UCSD-AML1 (cell line): ENCODE results near the gene MESP2.
"Not testable (repeated sequence)": the region's sequence is repeated elsewhere in the genome, so short reads cannot be mapped to it uniquely, and the experiment has no call there.

ENCODE experiments used
- DNase-seq: peaks from one replicate; lab custom pipeline; 2025; ENCODE audit not compliant: unreplicated experiment; lab: John Stamatoyannopoulos, UW

Gene MESP2

GRCh38 chr15:89780601-89781000 lies 4.5 kb downstream of the MESP2 start:
- no peak for DNase-seq

- peak; percentile 44 for DNase-seq
Measured at GRCh38 chr15:89781055-89781454, 4.9 kb downstream of the MESP2 start.

- no peak for DNase-seq
Measured at GRCh38 chr15:89781891-89782618, 5.9 kb downstream of the MESP2 start.

GRCh38 chr15:89782619-89782950 lies 6.5 kb downstream of the MESP2 start:
- DNase-seq, result not testable (repeated sequence)

DNA sequence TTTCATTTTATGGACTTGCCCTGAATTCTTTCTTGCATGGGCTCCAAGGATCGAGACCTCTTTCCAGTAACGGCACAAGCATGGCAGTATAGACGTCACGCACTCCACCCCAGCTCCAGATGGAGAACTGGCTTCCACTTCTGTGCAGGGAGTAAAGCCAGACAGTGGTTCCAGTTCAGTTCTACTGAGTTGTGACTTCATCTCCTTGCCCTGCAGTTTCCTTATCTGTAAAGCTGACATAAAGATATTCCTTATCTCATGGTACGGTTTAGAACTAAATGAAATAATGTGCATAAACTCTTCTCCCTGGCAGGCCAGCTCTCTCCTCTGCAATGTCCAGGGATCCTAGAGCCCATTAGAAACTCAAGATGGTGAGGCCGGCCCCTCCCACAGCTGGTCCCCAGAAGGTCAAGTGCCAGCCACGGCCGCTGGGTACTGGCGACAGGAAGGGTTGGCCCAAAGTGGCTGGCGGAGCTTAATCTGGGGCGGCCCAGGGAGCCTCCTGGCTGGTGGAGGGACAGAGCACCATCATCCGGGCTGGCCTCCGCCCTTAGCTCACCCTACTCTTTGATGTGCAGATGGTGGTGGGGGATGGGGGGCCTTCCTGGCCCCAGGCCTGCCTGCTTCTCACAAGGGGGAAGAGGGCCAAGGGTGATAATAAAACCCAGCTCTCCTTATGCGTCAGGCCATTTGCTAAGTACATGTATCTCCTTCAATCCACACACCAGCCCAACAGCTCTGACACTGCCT lies 7.2 kb downstream of the MESP2 start:
- DNase-seq, result no peak

- DNase-seq, result no peak
Measured at GRCh38 chr15:89783861-89784685, 7.9 kb downstream of the MESP2 start.

- no peak for DNase-seq
Measured at GRCh38 chr15:89784686-89784960, 8.5 kb downstream of the MESP2 start.

GRCh38 chr15:89785064-89785773 lies 9.1 kb downstream of the MESP2 start:
- DNase-seq, result no peak

DNA sequence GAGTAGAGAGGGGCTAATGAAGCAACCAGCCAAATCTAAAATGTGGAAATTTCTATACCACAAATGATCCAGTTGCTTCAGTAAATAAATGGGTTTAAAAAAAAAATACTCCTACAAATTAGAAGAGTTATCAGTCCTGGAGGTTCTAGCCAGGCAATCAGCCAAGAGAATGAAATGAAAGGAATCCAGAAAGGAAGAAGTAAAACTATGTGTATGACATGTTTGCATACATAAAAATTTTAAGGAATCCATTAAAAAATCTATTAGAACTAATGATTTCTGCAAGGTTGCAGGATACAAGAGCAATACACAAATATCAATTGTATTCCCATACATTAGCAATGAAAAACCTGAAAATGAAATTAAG lies 9.6 kb downstream of the MESP2 start:
- DNase-seq, result no peak

DNA sequence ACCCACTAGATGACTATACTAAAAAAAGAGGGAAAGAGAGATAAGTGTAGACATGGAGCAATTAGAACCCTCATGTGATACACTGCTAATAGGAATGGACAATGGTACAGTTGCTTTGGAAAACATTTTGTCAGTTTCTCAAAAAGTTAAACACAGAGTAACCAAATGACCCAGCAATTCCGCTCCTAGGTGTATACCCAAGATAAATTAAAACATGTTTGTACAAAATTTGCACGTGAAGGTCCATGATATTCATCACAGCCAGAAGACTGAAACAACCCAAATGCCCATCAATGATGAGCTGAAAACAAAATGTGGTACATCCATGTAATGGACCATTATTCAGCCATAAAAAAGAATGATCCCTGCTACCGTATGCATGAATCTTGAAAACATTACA lies 11.8 kb downstream of the MESP2 start:
- DNase-seq, result no peak

- DNase-seq, result not testable (repeated sequence)
Measured at GRCh38 chr15:89788585-89788984, 12.5 kb downstream of the MESP2 start.

GRCh38 chr15:89790206-89790605 lies 14.1 kb downstream of the MESP2 start:
- no peak for DNase-seq

DNA sequence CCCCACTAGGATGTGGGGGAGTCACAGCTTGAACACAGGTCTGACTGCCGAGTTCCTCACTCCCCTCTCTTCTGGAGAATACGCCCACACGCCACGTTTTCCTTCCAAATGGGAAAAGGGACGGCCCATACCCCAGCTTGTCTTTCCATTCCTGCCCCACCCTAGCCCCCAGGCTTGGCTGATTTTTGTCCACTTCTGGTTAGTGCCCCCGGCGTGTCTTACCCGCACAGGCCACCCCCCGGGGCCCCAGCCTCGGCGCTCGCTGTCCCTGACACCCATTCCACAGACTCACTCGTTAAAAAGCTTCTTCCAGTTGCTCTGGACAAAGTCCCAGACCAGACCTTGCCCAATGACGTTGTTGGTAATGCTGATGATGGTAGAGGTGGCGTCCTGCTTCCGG lies 14.5 kb downstream of the MESP2 start:
- DNase-seq, result no peak

DNA sequence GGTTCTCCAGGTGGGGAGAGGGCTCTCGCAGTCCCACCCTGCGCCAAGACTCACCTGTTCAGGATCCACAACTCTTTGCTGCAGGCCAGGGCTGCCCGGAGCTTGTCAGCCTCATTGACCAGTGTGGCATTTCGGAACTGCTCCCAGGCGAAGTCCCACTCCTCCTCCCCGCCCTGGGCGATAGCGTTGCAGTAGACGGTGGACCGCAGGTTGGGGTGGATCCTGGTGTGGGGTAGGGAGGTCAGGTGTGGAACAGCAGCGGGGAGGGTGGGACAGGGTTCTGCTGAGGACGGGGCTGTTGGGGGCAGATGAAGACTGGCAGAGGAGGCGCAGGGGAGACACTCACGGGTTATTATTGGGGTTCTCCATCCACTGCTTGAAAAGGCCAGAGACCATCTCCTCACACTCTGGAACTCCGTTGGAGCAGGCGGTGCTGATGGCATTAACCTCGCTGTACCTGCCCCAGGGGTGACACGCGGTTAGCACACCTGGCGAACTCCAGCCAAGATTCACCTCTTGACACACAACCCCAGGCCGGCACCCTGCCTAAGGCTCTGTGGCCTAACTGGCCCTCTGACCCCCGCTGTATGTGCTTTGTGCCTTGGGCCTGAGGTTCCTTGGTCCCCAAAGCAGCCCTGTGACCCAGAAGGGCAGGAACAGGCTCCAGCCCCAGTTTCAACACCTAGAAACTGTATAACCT lies 16.1 kb downstream of the MESP2 start:
- DNase-seq, result no peak

DNA sequence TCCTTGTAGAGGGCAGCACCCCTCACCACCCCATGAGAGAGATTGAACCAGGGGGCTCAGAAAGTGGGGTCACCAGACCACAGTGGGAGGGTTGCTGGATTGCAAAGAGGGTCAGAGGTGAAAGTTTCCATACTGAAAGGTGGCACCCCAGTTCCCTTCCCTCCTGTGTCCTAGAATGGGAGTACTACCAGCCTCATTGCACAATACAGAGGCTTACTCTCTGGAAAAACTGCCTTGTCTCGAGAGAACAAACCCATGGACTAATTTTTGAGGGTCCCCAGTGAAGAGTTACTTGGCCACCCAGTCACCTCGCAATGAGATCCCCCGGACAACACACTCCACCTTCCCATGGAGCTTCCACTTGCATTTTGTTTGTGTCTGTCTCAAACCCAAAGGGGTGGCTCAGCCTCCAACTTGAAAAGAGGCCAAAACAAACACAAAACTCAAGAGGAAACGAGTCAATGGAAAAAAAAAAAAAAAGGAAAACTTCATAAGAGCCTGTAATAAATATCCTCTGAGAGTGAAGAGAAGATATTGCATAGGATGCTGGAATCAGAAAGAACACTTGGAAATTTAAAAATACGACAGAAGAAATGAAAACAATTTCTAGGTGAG lies 18.6 kb downstream of the MESP2 start:
- DNase-seq, result no peak

- no peak for DNase-seq
Measured at GRCh38 chr15:89795996-89796395, 19.9 kb downstream of the MESP2 start.

GRCh38 chr15:89797678-89798201 lies 21.6 kb downstream of the MESP2 start:
- no peak for DNase-seq

- DNase-seq, result no peak
Measured at GRCh38 chr15:89799011-89799911, 23.1 kb downstream of the MESP2 start.

- no peak for DNase-seq
Measured at GRCh38 chr15:89799918-89800498, 23.9 kb downstream of the MESP2 start.
